Raji (cell line): Measurements from ENCODE around the gene HS3ST5.

Experiments
- POLR2A ChIP-seq: IDR thresholded peaks from 2 replicates; pipeline ENCODE4 v1.6.1; 2011; ENCODE audit warnings: low read depth, low read length, control low read depth; ENCODE audit not compliant: insufficient read depth

Gene HS3ST5

DNA sequence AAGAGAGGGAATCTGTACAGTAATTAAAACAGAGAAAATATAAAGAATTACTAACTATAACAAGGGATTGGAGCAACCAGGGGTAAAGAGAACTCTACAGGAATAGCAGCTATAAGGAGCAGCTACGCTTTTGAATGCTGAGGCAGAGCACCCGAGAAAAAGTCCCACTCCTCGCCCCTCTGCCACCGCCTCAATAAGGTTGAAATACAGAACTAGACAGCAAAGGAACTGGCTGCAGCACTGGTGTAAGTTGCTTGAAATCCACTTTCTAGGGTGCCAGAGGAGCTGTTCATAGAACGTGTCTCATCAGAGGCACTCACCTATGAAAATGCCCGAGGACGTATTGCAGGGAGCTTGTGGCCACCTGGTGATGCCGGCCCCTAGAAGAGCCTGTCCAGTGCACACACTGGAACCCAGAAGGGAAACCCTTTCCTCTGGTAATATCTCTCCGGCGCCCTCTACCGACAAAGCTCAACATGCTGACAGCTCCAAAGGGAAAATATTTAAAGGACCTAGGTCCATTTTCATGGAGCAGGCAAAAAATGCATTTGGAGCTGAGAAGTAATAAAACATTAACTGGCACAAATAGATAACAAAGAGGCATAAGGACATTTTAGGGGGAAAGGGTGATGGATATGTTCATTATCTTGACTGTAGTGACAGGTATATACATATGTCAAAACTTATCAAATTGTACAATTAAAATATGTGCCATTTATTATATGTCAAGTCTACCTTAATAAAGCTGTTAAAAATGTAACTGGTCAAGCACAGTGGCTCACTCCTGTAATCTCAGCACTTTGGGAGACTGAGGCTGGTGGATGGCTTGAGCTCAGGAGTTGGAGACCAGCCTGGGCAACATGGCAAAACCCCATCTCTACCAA lies 234.5 kb downstream of the HS3ST5 start:
- TF ChIP-seq POLR2A = no peak

DNA sequence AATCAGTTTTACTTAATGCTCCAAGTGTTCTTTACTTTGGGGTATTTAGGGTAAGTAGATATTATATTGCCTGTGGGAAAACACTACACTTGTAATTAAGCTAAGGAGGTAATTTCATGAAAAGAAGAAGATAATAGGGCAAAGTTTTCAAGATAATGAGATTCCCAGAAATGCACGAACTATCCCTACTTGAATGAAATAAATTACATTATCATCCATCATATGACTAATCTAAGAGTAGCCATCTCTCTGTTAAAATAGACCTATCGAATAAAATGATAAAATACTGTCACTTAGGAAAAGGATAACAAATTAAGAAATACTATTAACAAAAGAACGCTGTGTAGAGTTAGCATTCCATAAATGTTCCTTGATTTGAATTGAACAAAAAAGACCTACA lies 236.8 kb downstream of the HS3ST5 start:
- no peak for TF ChIP-seq POLR2A

DNA sequence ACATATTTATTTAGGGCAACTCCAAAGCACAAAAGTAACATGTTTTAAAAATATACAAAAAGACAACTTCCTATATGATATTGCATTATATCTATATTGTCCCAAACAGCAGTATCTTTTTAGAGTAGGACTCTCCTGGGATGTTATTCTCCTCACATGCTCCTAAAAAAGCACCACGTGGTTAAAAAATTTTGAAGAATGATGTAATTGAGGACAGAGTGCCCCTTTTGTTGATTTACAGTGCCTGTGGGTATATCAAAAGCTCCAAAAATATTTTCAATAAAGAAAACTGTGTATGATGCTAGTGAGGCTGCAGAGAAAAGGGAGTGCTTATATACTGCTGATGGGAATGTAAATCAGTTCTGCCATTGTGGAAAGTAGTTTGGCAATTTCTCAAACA lies 241.6 kb downstream of the HS3ST5 start:
- TF ChIP-seq POLR2A = no peak

GRCh38 chr6:114100215-114100994 lies 242.4 kb downstream of the HS3ST5 start:
- TF ChIP-seq POLR2A = no peak

- TF ChIP-seq POLR2A = no peak
These were observed 246.2 kb downstream of the HS3ST5 start for GRCh38 chr6:114096561-114097172.

GRCh38 chr6:114092943-114093342 lies 249.9 kb downstream of the HS3ST5 start:
- TF ChIP-seq POLR2A = no peak

GRCh38 chr6:114090626-114091025 lies 252.2 kb downstream of the HS3ST5 start:
- no peak for TF ChIP-seq POLR2A

- no peak for TF ChIP-seq POLR2A
These were observed 255.3 kb downstream of the HS3ST5 start for GRCh38 chr6:114087496-114087895.

- no peak for TF ChIP-seq POLR2A
These were observed 257.6 kb downstream of the HS3ST5 start for GRCh38 chr6:114085211-114085610.

DNA sequence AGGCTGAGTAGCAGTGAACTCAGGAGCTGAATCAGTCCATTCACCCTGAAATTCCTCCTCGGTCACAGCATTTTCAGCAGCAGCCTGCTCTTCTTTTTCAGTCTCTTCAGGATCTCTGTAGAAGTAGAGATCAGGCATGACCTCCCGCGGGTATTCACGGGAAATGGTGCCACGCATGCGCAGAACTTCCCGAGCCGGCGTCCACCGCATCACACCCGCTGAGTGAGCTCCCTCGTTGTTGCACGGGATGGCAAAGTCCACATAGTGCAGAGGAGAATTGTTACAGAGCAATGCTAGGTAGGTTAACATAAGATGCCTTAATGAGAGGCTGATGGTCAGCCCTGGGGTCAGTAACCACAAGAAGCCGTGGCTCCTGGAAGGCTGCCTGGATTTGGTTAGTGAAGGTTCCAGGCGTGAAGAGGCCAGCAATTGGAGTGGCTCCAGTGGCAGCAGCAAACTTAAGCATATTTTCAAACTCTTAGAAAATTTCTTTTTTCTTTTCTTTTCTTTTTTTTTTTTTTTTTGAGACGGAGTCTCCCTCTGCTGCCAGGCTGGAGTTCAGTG lies 258.4 kb downstream of the HS3ST5 start:
- TF ChIP-seq POLR2A = no peak

- no peak for TF ChIP-seq POLR2A
These were observed 259.6 kb downstream of the HS3ST5 start for GRCh38 chr6:114083251-114083650.

- TF ChIP-seq POLR2A = no peak
These were observed 261.1 kb downstream of the HS3ST5 start for GRCh38 chr6:114081730-114082129.

- TF ChIP-seq POLR2A = no peak
These were observed 261.8 kb downstream of the HS3ST5 start for GRCh38 chr6:114080891-114081510.

DNA sequence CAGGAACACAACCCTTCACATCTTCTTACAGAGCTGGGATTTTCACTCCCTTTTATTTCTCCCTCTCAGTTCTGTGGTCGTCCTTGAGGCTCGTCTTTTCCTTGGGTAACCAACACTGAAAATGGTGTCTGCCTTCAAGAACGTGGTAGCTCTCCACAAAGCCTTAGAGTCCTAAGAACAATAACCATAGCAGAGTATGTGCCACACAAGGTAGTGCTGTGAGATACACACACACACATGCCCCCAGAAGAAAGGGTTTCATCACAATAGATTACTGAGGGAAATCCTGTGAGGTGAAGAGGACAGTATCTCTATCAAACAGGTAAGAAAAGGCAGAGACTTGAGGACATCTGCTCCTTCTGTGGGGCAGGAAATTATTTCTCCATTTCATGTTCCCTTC lies 267.0 kb downstream of the HS3ST5 start:
- no peak for TF ChIP-seq POLR2A

GRCh38 chr6:114075300-114075699 lies 267.5 kb downstream of the HS3ST5 start:
- no peak for TF ChIP-seq POLR2A
